ENCODE data around the gene GPR150.

GRCh38 chr5:95620870-95621838, 1.3 kb downstream of the GPR150 start:
- no peak for TF ChIP-seq CTCF (IDR thresholded peaks at IDR 0.05)
- TF ChIP-seq POLR2A (IDR thresholded peaks at IDR 0.05), result no peak
- no peak for TF ChIP-seq POLR2AphosphoS5 (IDR thresholded peaks at IDR 0.05)
